Left ventricle myocardium inferior (tissue), 1 donor: ENCODE results near the gene SLC25A48. TPM values are rescaled to one million over a fixed set of nuclear protein-coding genes. Genes with fewer than 3 reads are reported as not detected.
A peak's percentile ranks its signal among the peaks of the same experiment; 100 is the strongest.

Source experiments
- DNase-seq: peaks from one replicate; pipeline ENCODE4 v3.0.0-alpha.2; 2020
- H3K27ac ChIP-seq: fragments of 200-600 bp; replicated peaks from 2 replicates; pipeline ENCODE4 v1.8.0; 2021
- H3K27me3 ChIP-seq: fragments of 200-600 bp; 2 replicates; pipeline ENCODE4 v1.8.0; 2021; ENCODE audit warnings: low read depth
- H3K36me3 ChIP-seq: fragments of 200-600 bp; 2 replicates; pipeline ENCODE4 v1.8.0; 2021
- H3K4me1 ChIP-seq: fragments of 200-600 bp; 2 replicates; pipeline ENCODE4 v1.8.0; 2021
- H3K4me3 ChIP-seq: fragments of 200-600 bp; 2 replicates; pipeline ENCODE4 v1.8.0; 2021; ENCODE audit warnings: mild to moderate bottlenecking, moderate library complexity
- H3K9me3 ChIP-seq: fragments of 200-600 bp; replicated peaks from 2 replicates; pipeline ENCODE4 v1.8.0; 2021
- CTCF ChIP-seq: fragments of 200-600 bp; IDR thresholded peaks from 2 replicates; pipeline ENCODE4 v1.8.0; 2021; ENCODE audit warnings: antibody characterized with exemption, mild to moderate bottlenecking, borderline replicate concordance
- intact Hi-C: fragments of 100-400 bp; cut with micrococcal nuclease; formaldehyde crosslinking; loops from one replicate; pipeline ENCODE4 v1.11.0; 2022
- total RNA-seq: library from RNA; stranded (reverse); fragmentation: NEBNext Ultra II Directional; extraction: Animal tissue kit (Norgen Biotek cat#: 25700); gene quantifications from one replicate; pipeline ENCODE4 v1.2.1, GENCODE V29; 2021
- donor health status: DM: no; HTN: yes; CAD: no; lungs with severe emphysema.

SLC25A48 gene
- total RNA-seq, 1 donor from 2014 or later = not detected

GRCh38 chr5:135861641-135862040 is 27.2 kb downstream of the SLC25A48 start:
- H3K27me3 ChIP-seq = peaks cover 8% of the 10 kb centered on the region
- TF ChIP-seq CTCF = no peak
- H3K36me3 ChIP-seq = no peaks in the 10 kb centered on the region
- no peak overlapping the region for H3K4me3 ChIP-seq
- no peak overlapping the region for H3K27ac ChIP-seq
- no peak for DNase-seq
- no peaks in the 10 kb centered on the region for H3K9me3 ChIP-seq
- intact Hi-C loops = no loop called here
- peaks cover 15% of the 10 kb centered on the region for H3K4me1 ChIP-seq

DNA sequence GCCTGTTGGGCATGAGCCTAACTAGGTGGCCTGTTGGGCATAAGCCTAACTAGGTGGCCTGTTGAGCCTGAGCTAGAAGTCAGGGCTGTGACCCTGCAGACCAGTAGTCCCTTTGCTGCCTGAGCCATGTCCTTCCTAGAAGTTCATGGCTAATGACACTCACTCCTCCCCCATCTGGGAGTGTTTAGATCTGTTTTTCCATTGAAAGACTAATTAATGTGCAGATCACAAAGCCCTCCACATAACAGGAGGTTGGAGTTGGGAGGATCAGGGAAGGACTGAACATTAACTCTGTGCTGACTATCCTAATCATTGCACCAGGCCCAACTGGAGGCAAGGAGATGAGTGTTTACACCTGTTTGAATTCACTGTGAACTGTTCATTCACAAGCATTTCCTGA is 27.6 kb downstream of the SLC25A48 start:
- no peak for DNase-seq
- Histone ChIP-seq H3K36me3 (no peaks in the 10 kb centered on the region), H3K27me3 (peaks cover 8% of the 10 kb centered on the region), H3K4me3 (no peak overlapping the region), H3K27ac (no peak overlapping the region), H3K9me3 (no peaks in the 10 kb centered on the region), H3K4me1 (peaks cover 15% of the 10 kb centered on the region)
- intact Hi-C loops = no loop called here
- no peak for TF ChIP-seq CTCF

GRCh38 chr5:135862744-135863143 is 28.3 kb downstream of the SLC25A48 start:
- TF ChIP-seq CTCF = no peak
- Histone ChIP-seq H3K9me3 (no peaks in the 10 kb centered on the region), H3K4me1 (peaks cover 15% of the 10 kb centered on the region), H3K4me3 (no peak overlapping the region), H3K36me3 (no peaks in the 10 kb centered on the region), H3K27ac (no peak overlapping the region), H3K27me3 (peaks cover 8% of the 10 kb centered on the region)
- intact Hi-C loops = no loop called here
- no peak for DNase-seq

DNA sequence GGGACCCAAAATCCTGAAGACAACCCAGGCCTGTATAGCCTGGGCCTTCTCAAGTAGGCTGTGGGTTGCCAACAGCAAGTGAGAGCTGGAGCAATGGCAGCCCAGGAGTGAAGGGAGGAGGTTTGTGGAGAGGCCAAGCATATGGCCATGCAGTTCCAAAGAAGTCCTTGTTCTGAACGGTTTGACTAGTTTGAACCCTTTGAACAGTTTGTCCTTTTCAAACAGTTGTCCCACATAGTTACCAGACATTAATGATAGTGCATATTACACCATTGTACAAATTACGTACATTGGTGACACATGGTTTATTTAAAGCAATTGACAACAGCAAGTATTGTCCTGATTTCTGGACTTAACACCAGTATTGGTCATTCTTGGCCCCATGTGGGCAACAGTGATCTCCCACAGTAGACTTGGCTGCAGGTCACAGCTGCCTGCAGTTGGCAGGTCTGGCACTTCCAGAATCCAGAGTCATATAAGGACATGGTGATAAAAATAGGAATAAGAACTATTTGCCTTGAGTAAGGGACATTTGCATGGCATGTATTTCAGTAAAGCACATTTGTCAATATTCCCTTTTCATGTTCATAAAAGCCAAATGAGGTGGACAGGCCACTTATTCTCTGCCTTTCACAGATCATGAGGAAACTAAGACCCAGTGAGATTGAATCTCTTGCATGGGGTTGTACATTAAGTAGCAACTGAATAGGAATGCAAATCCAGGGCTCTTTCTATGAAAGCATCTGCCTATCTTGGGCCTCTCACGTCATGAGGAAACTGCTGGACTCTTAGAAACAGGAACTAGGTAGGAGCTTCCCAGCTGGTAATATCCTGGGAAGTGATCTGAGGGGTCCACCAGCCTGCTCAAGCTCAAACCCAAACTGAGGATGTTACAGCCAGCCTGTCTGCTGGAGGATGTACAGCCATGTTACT is 30.3 kb downstream of the SLC25A48 start:
- no peak for DNase-seq
- intact Hi-C loops = no loop called here
- no peaks in the 10 kb centered on the region for H3K36me3 ChIP-seq
- H3K27me3 ChIP-seq = no peaks in the 10 kb centered on the region
- H3K27ac ChIP-seq = peak overlapping the region; percentile 60
- no peak overlapping the region for H3K4me3 ChIP-seq
- peaks cover 15% of the 10 kb centered on the region for H3K4me1 ChIP-seq
- no peak for TF ChIP-seq CTCF
- H3K9me3 ChIP-seq = no peaks in the 10 kb centered on the region

GRCh38 chr5:135866016-135866415 is 31.6 kb downstream of the SLC25A48 start:
- Histone ChIP-seq H3K4me3 (no peak overlapping the region), H3K36me3 (no peaks in the 10 kb centered on the region), H3K27me3 (no peaks in the 10 kb centered on the region), H3K27ac (no peak overlapping the region), H3K9me3 (no peaks in the 10 kb centered on the region), H3K4me1 (peaks cover 15% of the 10 kb centered on the region)
- intact Hi-C loops = no loop called here
- TF ChIP-seq CTCF = no peak
- no peak for DNase-seq
